ENCODE data around the gene CHN1. TPM values are rescaled to one million over a fixed set of nuclear protein-coding genes. Genes with fewer than 3 reads are reported as not detected.

The CHN1 gene
- polyA plus RNA-seq, 1 of the 3 experiments (the other 2 are of a cell fraction), result 31.6 TPM

DNA sequence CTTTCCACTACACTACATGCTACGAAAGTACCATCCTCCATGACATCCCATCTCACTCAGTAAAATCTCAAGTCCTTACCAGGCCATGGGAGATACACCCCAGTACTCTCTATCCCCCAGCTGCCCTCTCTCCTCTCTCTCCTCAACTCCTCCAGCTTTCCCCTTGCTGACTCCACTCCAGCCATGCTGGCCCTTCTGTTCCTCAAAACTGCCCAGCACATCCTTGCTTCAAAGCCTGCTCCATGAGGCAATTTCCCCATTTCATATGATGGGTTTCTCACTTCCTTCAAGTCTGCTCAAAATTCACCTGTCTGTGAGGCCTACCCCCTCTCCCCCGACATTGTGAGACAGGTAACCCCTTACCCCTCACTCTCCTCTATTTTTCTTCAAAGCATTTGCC, 8.6 kb downstream of the CHN1 start:
- Histone ChIP-seq H3K9me3 (no peaks in the 10 kb centered on the region), H3F3A (replicated peaks; ENCODE audit: insufficient read depth) (peaks cover 19% of the 10 kb centered on the region), H3K27ac (ENCODE audit: low read depth in 2 of 2, low read length in 1 of 2) (no peak overlapping the region), H3K4me2 (no peak overlapping the region), H4K20me1 (ENCODE audit: insufficient read depth) (no peaks in the 10 kb centered on the region), H3K9ac (no peak overlapping the region), H2AFZ (ENCODE audit: low read depth) (no peak overlapping the region), H3K4me1 (ENCODE audit: control insufficient read depth in 1 of 2, insufficient read depth in 2 of 2, low read depth in 1 of 2, low read length in 1 of 2) (peaks cover 0 to 21% of the 10 kb centered on the region in 2 experiments; a peak in 2 of 4 replicates), H3K9me2 (no peaks in the 10 kb centered on the region), H3K79me2 (ENCODE audit: insufficient read depth) (peaks cover 56% of the 10 kb centered on the region), H3K27me3 (ENCODE audit: insufficient read depth) (no peaks in the 10 kb centered on the region), H3K36me3 (replicated peaks in 1 of 2; ENCODE audit: control insufficient read depth in 1 of 2, insufficient read depth in 2 of 2, low read length in 1 of 2) (peaks cover 0 to 3% of the 10 kb centered on the region in 2 experiments), H3K4me3 (ENCODE audit: low read depth in 2 of 2, low read length in 1 of 2) (no peak overlapping the region)
- TF ChIP-seq NFIC (IDR thresholded peaks at IDR 0.05; ENCODE audit: borderline replicate concordance) (no peak), FOSL2 (IDR thresholded peaks at IDR 0.05; ENCODE audit: borderline replicate concordance, low read depth) (no peak), MXI1 (IDR thresholded peaks at IDR 0.05; ENCODE audit: low read depth, low read length) (no peak), ELF1 (IDR thresholded peaks at IDR 0.05) (no peak), POLR2AphosphoS5 (IDR thresholded peaks at IDR 0.05; ENCODE audit: low read depth, low read length) (no peak), RXRA (IDR thresholded peaks at IDR 0.05; ENCODE audit: borderline replicate concordance, low read depth) (no peak), TCF12 (IDR thresholded peaks at IDR 0.05) (no peak), RAD21 (IDR thresholded peaks at IDR 0.05; ENCODE audit: low read length) (no peak)
- TF ChIP-seq, protein P1, sequence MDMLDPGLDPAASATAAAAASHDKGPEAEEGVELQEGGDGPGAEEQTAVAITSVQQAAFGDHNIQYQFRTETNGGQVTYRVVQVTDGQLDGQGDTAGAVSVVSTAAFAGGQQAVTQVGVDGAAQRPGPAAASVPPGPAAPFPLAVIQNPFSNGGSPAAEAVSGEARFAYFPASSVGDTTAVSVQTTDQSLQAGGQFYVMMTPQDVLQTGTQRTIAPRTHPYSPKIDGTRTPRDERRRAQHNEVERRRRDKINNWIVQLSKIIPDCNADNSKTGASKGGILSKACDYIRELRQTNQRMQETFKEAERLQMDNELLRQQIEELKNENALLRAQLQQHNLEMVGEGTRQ (IDR thresholded peaks at IDR 0.05; ENCODE audit: borderline replicate concordance, low read depth, low read length), result no peak
- ChIA-PET POLR2A (interaction anchor here (0.8 to 1.0 kb wide), 2 partner anchors 8 to 9 kb away, joined by 3 to 4 read pairs; partner anchors contain the start of gene CHN1), CTCF (interaction anchor here (0.8 to 2.9 kb wide), 6 partner anchors 8 to 299 kb away, joined by 3 to 11 read pairs (median 4); partner anchors contain the start of gene CHN1)
- DNase-seq, result no peak
- 91% methylated on average over 2 of the region's 2 CpGs for WGBS (ENCODE audit: low lambda C conversion rate)

DNA sequence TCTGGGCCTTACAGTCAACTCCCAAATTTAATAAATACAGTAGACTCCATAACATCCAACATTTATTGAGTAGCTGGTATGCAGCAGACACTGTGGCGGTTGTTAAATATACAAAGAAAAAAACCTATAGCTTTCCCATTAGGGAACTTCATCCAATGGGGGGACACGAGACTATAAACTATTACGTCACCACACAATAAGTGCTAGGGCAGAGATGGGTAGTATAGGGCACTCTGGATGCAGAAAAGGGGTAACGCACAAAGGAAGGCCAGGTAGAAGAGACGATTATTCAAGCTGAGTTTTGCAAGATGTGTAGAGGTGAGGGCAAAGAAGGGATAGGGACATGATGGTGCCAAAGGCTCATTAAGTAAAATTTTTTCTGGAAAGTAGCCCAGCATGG, 10.8 kb downstream of the CHN1 start:
- 91% methylated on average over 5 of the region's 5 CpGs for WGBS (ENCODE audit: low lambda C conversion rate)
- Histone ChIP-seq H3F3A (replicated peaks; ENCODE audit: insufficient read depth) (peaks cover 21% of the 10 kb centered on the region), H3K9me3 (no peaks in the 10 kb centered on the region), H2AFZ (ENCODE audit: low read depth) (no peak overlapping the region), H3K27ac (ENCODE audit: low read depth in 2 of 2, low read length in 1 of 2) (no peak overlapping the region), H4K20me1 (ENCODE audit: insufficient read depth) (no peaks in the 10 kb centered on the region), H3K4me3 (ENCODE audit: low read depth in 2 of 2, low read length in 1 of 2) (no peak overlapping the region), H3K9me2 (no peaks in the 10 kb centered on the region), H3K79me2 (ENCODE audit: insufficient read depth) (peaks cover 41% of the 10 kb centered on the region), H3K4me1 (ENCODE audit: control insufficient read depth in 1 of 2, insufficient read depth in 2 of 2, low read depth in 1 of 2, low read length in 1 of 2) (peaks cover 0 to 20% of the 10 kb centered on the region in 2 experiments; a peak in 2 of 4 replicates), H3K27me3 (ENCODE audit: insufficient read depth) (no peaks in the 10 kb centered on the region), H3K36me3 (replicated peaks in 1 of 2; ENCODE audit: control insufficient read depth in 1 of 2, insufficient read depth in 2 of 2, low read length in 1 of 2) (peaks cover 0 to 3% of the 10 kb centered on the region in 2 experiments), H3K4me2 (no peak overlapping the region), H3K9ac (no peak overlapping the region)
- no peak for DNase-seq
- no peak for TF ChIP-seq FOXM1 (IDR thresholded peaks at IDR 0.05; ENCODE audit: low read depth)
- TF ChIP-seq, protein P2, sequence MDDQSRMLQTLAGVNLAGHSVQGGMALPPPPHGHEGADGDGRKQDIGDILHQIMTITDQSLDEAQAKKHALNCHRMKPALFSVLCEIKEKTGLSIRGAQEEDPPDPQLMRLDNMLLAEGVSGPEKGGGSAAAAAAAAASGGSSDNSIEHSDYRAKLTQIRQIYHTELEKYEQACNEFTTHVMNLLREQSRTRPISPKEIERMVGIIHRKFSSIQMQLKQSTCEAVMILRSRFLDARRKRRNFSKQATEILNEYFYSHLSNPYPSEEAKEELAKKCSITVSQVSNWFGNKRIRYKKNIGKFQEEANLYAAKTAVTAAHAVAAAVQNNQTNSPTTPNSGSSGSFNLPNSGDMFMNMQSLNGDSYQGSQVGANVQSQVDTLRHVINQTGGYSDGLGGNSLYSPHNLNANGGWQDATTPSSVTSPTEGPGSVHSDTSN (IDR thresholded peaks at IDR 0.05), result no peak
- no peak for TF ChIP-seq GABPA (IDR thresholded peaks at IDR 0.05; ENCODE audit: low read depth)
- no peak for TF ChIP-seq TAF1 (IDR thresholded peaks at IDR 0.05; ENCODE audit: borderline replicate concordance, low read depth, low read length)
- no peak for TF ChIP-seq NFIC (IDR thresholded peaks at IDR 0.05; ENCODE audit: borderline replicate concordance)
- no peak for TF ChIP-seq JUND (IDR thresholded peaks at IDR 0.05)
- no peak for TF ChIP-seq CHD2 (IDR thresholded peaks at IDR 0.05; ENCODE audit: low read length, partially characterized antibody)
- no peak for TF ChIP-seq ELF1 (IDR thresholded peaks at IDR 0.05)
- POLR2A ChIA-PET, result interaction anchor here (0.6 kb wide), 1 partner anchor 11 kb away, joined by 3 read pairs; the partner anchor contains the start of gene CHN1
- CTCF ChIA-PET, result interaction anchor here (0.9 to 12.9 kb wide), 7 partner anchors 9 to 295 kb away, joined by 3 to 316 read pairs (median 3); no protein-coding TSS in a partner anchor
